Ovary (tissue), 9 donors: ENCODE data around the gene COL6A2. TPM values are rescaled to one million over a fixed set of nuclear protein-coding genes. Genes with fewer than 3 reads are reported as not detected.
"Not testable (repeated sequence)": the region's sequence is repeated elsewhere in the genome, so short reads cannot be mapped to it uniquely, and the experiment has no call there.

ENCODE experiments used
- DNase-seq, 5 donors: peaks; one replicate each; pipeline ENCODE4 v3.0.0-alpha.2; 2019 to 2020
- H3K27ac ChIP-seq, 2 donors: fragments of 200-600 bp; one replicate each; pipeline versions ENCODE4 v1.5.1 to v1.8.0; 2019 to 2022
- H3K27me3 ChIP-seq: fragments of 200-600 bp; one replicate; pipeline ENCODE4 v1.8.0; 2022
- H3K36me3 ChIP-seq: fragments of 200-600 bp; sonication (generic); one replicate; pipeline ENCODE4 v1.5.1; 2019
- H3K4me1 ChIP-seq: one replicate; pipeline ENCODE4 v1.8.1; 2013; ENCODE audit warnings: mild to moderate bottlenecking, moderate library complexity; ENCODE audit not compliant: insufficient read depth
- H3K4me3 ChIP-seq: fragments of 200-600 bp; sonication (generic); one replicate; pipeline ENCODE4 v1.5.1; 2017
- H3K9me3 ChIP-seq, 2 donors: fragments of 200-600 bp in 1 of 2; sonication (generic) in 1 of 2; one replicate each; pipeline versions ENCODE4 v1.5.1 to v1.8.1; 2013 to 2019; ENCODE audit warnings: mild to moderate bottlenecking in 1 of 2, moderate library complexity in 1 of 2
- CTCF ChIP-seq, 3 donors: fragments of 450-650 bp in 2 of 3; fragments of 200-600 bp in 1 of 3; IDR thresholded peaks; one replicate each; pipeline versions ENCODE4 v1.5.1 to v1.8.0; 2016 to 2022; ENCODE audit warnings: antibody characterized with exemption in 3 of 3, mild to moderate bottlenecking in 1 of 3
- EP300 ChIP-seq: sonication (generic); formaldehyde crosslinking; IDR thresholded peaks from one replicate; pipeline ENCODE4 v1.6.1; 2017; ENCODE audit warnings: antibody characterized with exemption
- POLR2A ChIP-seq: fragments of 450-650 bp; IDR thresholded peaks from one replicate; pipeline ENCODE4 v1.6.1; 2017; ENCODE audit warnings: antibody characterized with exemption, mild to moderate bottlenecking, moderate library complexity
- WGBS, 3 donors: extraction: QIAGEN DNeasy Blood & Tissue Kit in 1 of 3; methylation state at CpG; one replicate each; pipeline versions ENCODE4 v1.1.5 to v1.1.7; 2013 to 2017; 5-methylcytosine and 5-hydroxymethylcytosine counted together
- intact Hi-C, 4 donors: fragments of 100-400 bp; cut with DNase I; formaldehyde crosslinking; loops; one replicate each; pipeline versions ENCODE4 v1.11.0 to v1.15.1; 2022 to 2023
- polyA plus RNA-seq, 2 donors: library from polyadenylated mRNA; stranded (reverse); fragments of 200-250 nt in 1 of 2; fragments of 350-450 nt in 1 of 2; fragmentation: Illumina TruSeq in 1 of 2; extraction: RNeasy Lipid Tissue Mini Kit (QIAGEN cat#74804) in 1 of 2; gene quantifications; one replicate each; pipeline ENCODE4 v1.2.3, GENCODE V29; 2013 to 2014
- total RNA-seq, 7 donors: library from RNA; depleted of rRNA in 2 of 7; stranded (reverse); fragments of >200 nt in 2 of 7; fragmentation: NEBNext Ultra II Directional in 3 of 7; extraction: Animal tissue kit (Norgen Biotek cat#: 25700) in 3 of 7; gene quantifications; one replicate each; pipeline versions ENCODE4 v1.1.0 to v1.2.4, GENCODE V29; 2016 to 2023
- donor health status: DM: no; HTN: no; CAD: no; lungs with moderate emphysema.
- donor health status: DM: no; HTN: no; CAD: no.
- donor health status: Bipolar disorder and iron deficiency.
- donor health status: DM: yes; HTN: yes; CAD: no.
- donor health status: DM: no; HTN: no; CAD: no.
- donor health status: DM: yes; HTN: yes; CAD: no.

The COL6A2 gene
- total and polyA plus RNA-seq, 9 donors = 50.9 to 1,092 (median 818) TPM

GRCh38 chr21:46171585-46171984 is 73.7 kb downstream of the COL6A2 start:
- Histone ChIP-seq H3K4me1 (no peaks in the 10 kb centered on the region), H3K36me3 (no peaks in the 10 kb centered on the region), H3K27ac (no peak overlapping the region), H3K9me3 (no peaks in the 10 kb centered on the region), H3K27me3 (no peaks in the 10 kb centered on the region), H3K4me3 (no peak overlapping the region)
- intact Hi-C loops = no loop called here
- peak in 1 of 5 donors; percentile 7 for DNase-seq
- WGBS, 3 donors = 21 to 62% (median 47%) methylated on average over 2 of the region's 2 CpGs
- TF ChIP-seq CTCF (IDR thresholded peaks at IDR 0.05) = no peak
- no peak for TF ChIP-seq POLR2A
- no peak for TF ChIP-seq EP300

- 73 to 77% (median 75%) methylated on average over 20 to 21 of the region's 21 CpGs for WGBS, 3 donors
- Histone ChIP-seq H3K4me3 (no peak overlapping the region), H3K27me3 (no peaks in the 10 kb centered on the region), H3K9me3 (no peaks in the 10 kb centered on the region), H3K36me3 (no peaks in the 10 kb centered on the region), H3K4me1 (no peaks in the 10 kb centered on the region), H3K27ac (no peak overlapping the region)
- intact Hi-C loops = no loop called here
- peak in 2 of 5 donors; percentile 14 to 26 for DNase-seq
- TF ChIP-seq POLR2A (no peak), EP300 (no peak), CTCF (IDR thresholded peaks at IDR 0.05) (no peak)
Observed at GRCh38 chr21:46171996-46172862, 74.3 kb downstream of the COL6A2 start.

GRCh38 chr21:46172863-46173528 is 75.1 kb downstream of the COL6A2 start:
- Histone ChIP-seq H3K27me3 (no peaks in the 10 kb centered on the region), H3K4me1 (no peaks in the 10 kb centered on the region), H3K4me3 (no peak overlapping the region), H3K9me3 (no peaks in the 10 kb centered on the region), H3K36me3 (no peaks in the 10 kb centered on the region), H3K27ac (no peak overlapping the region)
- intact Hi-C loops = no loop called here
- 85 to 93% (median 91%) methylated on average over 6 of the region's 6 CpGs for WGBS, 3 donors
- peak in 1 of 5 donors; percentile 15 for DNase-seq
- TF ChIP-seq POLR2A = no peak
- TF ChIP-seq CTCF (IDR thresholded peaks at IDR 0.05) = no peak
- TF ChIP-seq EP300 = no peak

- H3K27ac ChIP-seq = no peak overlapping the region
- no peaks in the 10 kb centered on the region for H3K27me3 ChIP-seq
- no peak for TF ChIP-seq POLR2A
- TF ChIP-seq CTCF (IDR thresholded peaks at IDR 0.05) = no peak
- no peak for TF ChIP-seq EP300
- no peak overlapping the region for H3K4me3 ChIP-seq
- intact Hi-C loops = no loop called here
- H3K4me1 ChIP-seq = no peaks in the 10 kb centered on the region
- WGBS, 3 donors = 88 to 100% (median 96%) methylated on average over 1 of the region's 1 CpG
- no peaks in the 10 kb centered on the region for H3K36me3 ChIP-seq
- peak in 1 of 5 donors; percentile 8 for DNase-seq
- H3K9me3 ChIP-seq = no peaks in the 10 kb centered on the region
Observed at GRCh38 chr21:46173573-46173972, 75.7 kb downstream of the COL6A2 start.

GRCh38 chr21:46176443-46177129 is 78.7 kb downstream of the COL6A2 start:
- H3K27ac ChIP-seq, H3K4me3 ChIP-seq, H3K4me1 ChIP-seq, H3K36me3 ChIP-seq, DNase-seq, H3K9me3 ChIP-seq, H3K27me3 ChIP-seq, intact Hi-C loops: not testable (repeated sequence)
- 94 to 96% (median 96%) methylated on average over 3 of the region's 3 CpGs for WGBS, 3 donors
